H1 (cell line): ENCODE data around the gene KCTD11. TPM values are rescaled to one million over a fixed set of nuclear protein-coding genes. Genes with fewer than 3 reads are reported as not detected.

ENCODE experiments used
- ASH2L ChIP-seq: fragments of 200-600, 300-600 bp; sonication (generic); IDR thresholded peaks from one replicate; pipeline ENCODE4 v1.7.1; 2017; ENCODE audit warnings: low read length
- TAF1 ChIP-seq: IDR thresholded peaks from 2 replicates; pipeline ENCODE4 v1.6.1; 2011; ENCODE audit warnings: mild to moderate bottlenecking, low read depth, low read length
- YY1 ChIP-seq: IDR thresholded peaks from 2 replicates; pipeline ENCODE4 v1.6.1; 2011; ENCODE audit warnings: low read depth, mild to moderate bottlenecking, low read length
- polyA plus RNA-seq, 7 experiments: library from polyadenylated mRNA; depleted of rRNA in 3 of 7; stranded (reverse) in 5 of 7; unstranded in 2 of 7; fragments of >200 nt in 5 of 7; fragments of 200-250 nt in 2 of 7; gene quantifications; 1 replicate in 5 of 7; 2 replicates in 1 of 7; 4 replicates in 1 of 7; pipeline versions ENCODE4 v1.2.1 to v1.2.3, GENCODE V29; 2011 to 2013; ENCODE audit warnings: missing spikeins in 2 of 7, mixed read lengths in 2 of 7
- total RNA-seq: library from RNA; stranded (reverse); fragmentation: NEBNext Ultra II Directional; extraction: Animal tissue kit (Norgen Biotek cat#: 25700); gene quantifications from 2 replicates; pipeline ENCODE4 v1.2.1, GENCODE V29; 2021
- TF ChIP-seq, protein P1 (sequence below): IDR thresholded peaks from 2 replicates; pipeline ENCODE4 v1.6.1; 2012; ENCODE audit warnings: inconsistent platforms
- TF ChIP-seq, protein P2 (sequence below), 3 experiments: IDR thresholded peaks; 1 replicate in 2 of 3; 2 replicates in 1 of 3; pipeline versions ENCODE4 v1.5.1 to v1.6.1; 2011; ENCODE audit warnings: low read length in 3 of 3, mild to moderate bottlenecking in 3 of 3, inconsistent platforms in 2 of 3, low read depth in 1 of 3, moderate library complexity in 1 of 3; ENCODE audit not compliant: insufficient read depth in 1 of 3; ENCODE audit errors: control extremely low read depth in 1 of 3

KCTD11 gene
- total and polyA plus RNA-seq, 2 of the 8 experiments (the other 6 are each of a cell fraction or from before 2014, with no cell fraction given) = 8.6 to 9.2 TPM

DNA sequence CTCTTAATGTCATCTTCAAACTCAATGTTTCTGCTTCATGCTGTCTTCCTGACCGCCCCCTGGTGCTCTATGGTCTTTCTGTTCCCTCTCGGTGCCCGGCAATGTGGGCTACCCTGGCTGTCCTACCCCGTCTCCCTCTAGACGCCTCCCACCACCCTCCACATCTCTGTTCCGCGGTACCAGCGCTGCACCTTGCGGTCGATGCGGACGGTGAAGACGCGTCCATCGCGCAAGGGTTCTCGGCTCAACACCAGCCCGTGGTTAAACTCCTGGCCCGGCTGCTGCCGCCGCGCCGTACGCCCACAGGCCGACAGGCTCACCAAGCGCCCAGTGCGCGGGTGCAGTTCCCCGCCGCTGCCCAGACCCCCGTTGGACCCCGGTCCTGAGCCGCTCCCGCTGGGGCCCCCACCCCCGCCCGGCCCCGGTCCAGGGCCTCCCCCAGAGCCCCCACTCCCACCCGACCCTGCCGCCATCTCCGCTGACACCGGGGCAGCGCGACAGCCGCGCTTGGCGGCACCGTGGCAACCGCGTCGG, 23.1 kb upstream of the KCTD11 start, which contains the start of gene NEURL4 (continued):
- TF ChIP-seq YY1 (peak; percentile 86), TAF1 (peak; percentile 39; the same call in 1 of the 2 replicates), ASH2L (no peak)
- TF ChIP-seq, protein P1, sequence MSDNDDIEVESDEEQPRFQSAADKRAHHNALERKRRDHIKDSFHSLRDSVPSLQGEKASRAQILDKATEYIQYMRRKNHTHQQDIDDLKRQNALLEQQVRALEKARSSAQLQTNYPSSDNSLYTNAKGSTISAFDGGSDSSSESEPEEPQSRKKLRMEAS = no peak
- TF ChIP-seq, protein P2, sequence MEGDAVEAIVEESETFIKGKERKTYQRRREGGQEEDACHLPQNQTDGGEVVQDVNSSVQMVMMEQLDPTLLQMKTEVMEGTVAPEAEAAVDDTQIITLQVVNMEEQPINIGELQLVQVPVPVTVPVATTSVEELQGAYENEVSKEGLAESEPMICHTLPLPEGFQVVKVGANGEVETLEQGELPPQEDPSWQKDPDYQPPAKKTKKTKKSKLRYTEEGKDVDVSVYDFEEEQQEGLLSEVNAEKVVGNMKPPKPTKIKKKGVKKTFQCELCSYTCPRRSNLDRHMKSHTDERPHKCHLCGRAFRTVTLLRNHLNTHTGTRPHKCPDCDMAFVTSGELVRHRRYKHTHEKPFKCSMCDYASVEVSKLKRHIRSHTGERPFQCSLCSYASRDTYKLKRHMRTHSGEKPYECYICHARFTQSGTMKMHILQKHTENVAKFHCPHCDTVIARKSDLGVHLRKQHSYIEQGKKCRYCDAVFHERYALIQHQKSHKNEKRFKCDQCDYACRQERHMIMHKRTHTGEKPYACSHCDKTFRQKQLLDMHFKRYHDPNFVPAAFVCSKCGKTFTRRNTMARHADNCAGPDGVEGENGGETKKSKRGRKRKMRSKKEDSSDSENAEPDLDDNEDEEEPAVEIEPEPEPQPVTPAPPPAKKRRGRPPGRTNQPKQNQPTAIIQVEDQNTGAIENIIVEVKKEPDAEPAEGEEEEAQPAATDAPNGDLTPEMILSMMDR (IDR thresholded peaks at IDR 0.05; ENCODE audit: control extremely low read depth in 1 of 3, insufficient read depth in 1 of 3, low read depth in 1 of 3, low read length in 3 of 3) = peak in 1 of 3 experiments; percentile 3; a peak in 1 of 4 replicates
